NCI-H345 treated with DMSO at 0.1 percent for 48 hours (cell line): ENCODE results near the gene RNF34.
A peak's percentile ranks its signal among the peaks of the same experiment; 100 is the strongest.

Experiments
- DNase-seq: peaks from one replicate; lab custom pipeline; 2025; ENCODE audit not compliant: unreplicated experiment; lab: John Stamatoyannopoulos, UW

Gene RNF34

GRCh38 chr12:121388421-121388981 is 11.4 kb upstream of the RNF34 start:
- DNase-seq, result no peak

DNA sequence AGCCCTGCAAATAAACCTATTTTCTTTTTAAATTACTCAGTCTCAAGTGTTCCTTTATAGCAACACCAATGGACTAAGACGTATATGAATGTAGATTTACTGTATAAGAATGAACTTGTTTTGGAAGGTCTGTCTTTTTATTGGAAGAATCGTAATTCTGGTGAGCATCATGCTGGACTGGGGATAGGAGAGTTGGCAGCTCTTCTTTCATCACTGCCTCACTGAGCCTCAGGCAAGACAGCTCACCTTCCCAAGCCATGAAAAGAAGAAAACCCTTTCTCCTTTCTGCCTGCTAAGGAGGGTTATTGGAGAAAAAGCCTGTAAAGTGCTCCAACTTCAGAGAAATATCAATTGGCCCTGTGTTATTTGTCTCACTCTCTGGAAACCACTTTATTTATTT is 9.1 kb upstream of the RNF34 start:
- no peak for DNase-seq

DNA sequence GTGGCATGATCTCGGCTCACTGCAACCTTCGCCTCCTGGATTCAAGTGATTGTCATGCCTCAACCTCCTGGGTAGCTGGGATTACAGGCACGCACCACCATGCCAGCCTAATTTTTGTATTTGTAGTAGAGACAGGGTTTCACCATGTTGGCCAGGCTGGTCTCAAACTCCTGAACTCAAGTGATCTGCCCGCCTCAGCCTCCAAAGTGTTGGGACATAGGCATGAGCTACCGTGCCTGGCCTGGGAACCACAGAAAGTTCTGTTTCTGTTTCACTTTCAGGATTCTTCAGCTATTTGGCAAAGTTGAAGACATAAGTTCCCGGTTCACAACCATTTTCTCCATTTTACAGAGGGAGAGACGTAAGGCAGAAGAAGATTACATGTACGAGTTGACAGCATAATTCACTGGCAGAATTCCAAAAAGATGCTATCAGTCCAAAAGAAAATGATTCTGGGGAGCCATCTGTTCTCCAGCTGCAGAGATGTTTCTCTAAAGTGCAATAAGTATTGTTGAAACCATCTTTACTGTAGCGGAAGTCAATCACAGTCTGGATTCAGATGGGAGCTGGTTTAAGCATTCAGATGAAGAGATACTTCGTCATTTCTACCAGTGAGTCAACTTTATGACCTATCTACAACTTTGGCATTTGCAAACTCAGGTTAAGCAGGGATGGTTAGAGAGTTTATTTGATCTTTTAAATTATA is 8.1 kb upstream of the RNF34 start:
- no peak for DNase-seq

- DNase-seq, result no peak
Measured at GRCh38 chr12:121392325-121392716, 7.6 kb upstream of the RNF34 start.

DNA sequence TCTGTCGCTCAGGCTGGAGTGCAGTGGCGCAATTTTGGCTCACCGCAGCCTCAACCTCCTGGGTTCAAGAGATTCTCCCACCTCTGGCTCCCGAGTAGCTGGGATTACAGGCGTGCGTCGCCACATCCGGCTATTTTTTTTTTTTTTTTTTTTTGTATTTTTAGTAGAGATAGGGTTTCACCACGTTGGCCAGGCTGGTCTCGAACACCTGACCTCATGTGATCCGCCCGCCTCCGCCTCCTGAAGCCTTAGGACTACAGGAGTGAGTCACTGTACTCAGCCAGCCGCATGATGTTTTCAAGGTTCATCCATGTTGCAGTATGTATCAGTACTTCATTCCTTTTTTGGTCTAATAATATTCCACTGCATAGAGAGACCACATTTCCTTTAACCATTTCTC is 2.4 kb upstream of the RNF34 start:
- no peak for DNase-seq

DNA sequence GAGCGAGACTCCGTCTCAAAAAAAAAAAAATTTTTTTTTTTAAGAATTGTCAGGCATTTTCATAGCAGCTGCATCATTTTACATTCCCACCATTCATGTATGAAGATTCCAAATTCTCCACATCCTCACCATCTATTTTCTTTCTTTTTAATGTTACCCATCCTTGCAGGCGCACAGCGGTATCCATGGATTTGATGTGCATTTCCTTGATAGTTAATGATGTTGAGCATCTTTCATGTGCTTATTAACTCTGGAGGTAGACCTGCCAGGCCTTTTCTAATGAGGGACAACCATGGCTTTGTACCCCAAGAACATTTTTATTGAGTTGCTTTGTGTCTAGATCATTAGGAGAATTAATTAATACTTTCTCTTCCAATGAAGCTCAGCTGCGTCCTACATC is 1.6 kb upstream of the RNF34 start:
- DNase-seq, result no peak

- DNase-seq, result peak; percentile 24
Measured at GRCh38 chr12:121400332-121401139, 618 bp downstream of the RNF34 start.

GRCh38 chr12:121403721-121404120 is 3.8 kb downstream of the RNF34 start:
- DNase-seq, result no peak

GRCh38 chr12:121404734-121405133 is 4.8 kb downstream of the RNF34 start:
- peak; percentile 95 for DNase-seq

DNA sequence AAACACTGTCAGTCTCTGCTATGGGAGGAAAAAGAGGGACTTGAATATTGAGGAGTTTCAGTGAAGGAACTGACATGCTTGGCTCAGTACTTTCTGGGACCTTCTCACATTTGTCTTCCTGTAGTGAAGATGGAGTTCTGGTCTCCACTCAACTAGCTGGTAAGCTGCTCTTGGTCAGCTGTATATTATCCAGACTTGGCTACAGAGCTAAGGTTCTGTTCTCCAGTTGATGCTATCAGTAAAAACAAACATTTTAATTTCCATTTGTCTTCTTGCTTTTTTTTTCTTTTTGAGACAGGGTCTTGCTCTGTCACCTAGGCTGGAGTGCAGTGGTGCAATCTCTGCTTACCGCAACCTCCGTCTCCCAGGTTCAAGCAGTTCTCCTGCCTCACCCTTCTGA is 5.3 kb downstream of the RNF34 start:
- DNase-seq, result no peak

DNA sequence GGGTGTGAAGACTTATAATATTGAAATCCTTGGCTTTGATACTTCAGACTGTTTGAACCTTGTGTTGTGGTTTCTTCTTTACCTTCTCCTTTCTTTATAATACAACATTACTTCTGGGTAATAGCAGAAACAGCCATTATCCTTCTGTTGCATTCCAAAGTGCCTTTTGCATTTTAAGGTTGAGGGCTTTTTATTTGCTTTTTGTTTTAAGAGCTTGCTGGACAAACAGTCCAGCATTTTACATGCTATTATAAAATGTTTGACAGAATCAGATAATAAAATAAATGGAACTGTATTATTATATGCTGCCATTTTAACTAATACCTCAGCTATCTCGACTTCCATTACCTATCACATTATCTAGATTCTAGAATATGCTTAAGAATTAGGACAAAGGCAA is 14.0 kb downstream of the RNF34 start:
- DNase-seq, result no peak

DNA sequence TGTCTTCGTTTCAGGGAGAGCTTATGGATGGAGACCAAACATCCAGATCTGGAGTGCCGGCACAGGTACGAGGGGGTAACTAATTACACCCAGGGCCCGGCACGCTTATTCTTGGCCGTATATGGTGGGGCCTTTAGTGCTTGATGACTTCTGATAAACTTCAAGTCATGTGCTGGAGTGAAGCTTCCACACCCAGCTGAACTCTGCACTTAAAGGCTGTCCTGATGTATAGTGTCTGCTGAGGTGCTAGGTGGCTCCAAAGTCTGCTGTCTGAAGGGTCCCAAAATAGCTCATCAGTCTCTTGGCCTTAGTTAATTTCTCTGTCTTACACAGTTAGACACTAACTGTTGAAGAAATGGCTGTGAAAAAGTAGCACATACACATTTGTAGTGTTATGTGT is 17.9 kb downstream of the RNF34 start:
- DNase-seq, result no peak

DNA sequence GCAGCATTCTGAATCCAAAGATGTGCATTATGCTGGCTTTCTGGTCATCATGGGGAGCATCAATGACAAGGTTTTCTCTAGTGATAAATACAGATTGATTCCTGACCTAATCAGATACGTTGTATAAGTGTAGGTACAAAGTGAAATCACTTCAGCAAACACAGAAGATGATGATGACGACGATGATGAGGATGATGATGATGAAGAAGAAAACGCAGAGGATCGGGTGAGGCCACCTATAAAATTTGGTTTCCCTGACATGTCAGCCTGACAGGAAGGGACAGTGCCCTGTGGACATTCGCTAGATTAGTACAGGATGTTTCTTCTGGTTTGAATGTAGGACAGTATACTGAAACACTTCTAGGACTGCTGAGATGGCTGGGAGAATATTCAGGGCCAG is 20.2 kb downstream of the RNF34 start:
- DNase-seq, result no peak

DNA sequence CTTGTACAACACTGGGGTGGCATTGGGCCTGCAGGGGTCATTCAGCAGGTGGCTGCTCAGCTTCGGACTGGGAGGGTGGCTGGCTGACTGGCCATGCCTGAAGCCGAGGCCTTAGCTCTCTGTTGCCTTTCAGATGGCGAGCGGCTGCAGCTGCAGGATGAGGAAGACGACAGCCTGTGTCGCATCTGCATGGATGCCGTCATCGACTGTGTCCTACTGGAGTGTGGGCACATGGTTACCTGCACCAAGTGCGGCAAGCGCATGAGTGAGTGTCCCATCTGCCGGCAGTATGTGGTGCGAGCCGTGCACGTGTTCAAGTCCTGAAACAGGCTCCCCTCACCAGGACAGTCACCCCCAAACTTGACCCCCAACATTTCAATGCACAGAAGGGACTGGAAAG is 23.3 kb downstream of the RNF34 start:
- no peak for DNase-seq

GRCh38 chr12:121423682-121424623 is 24.0 kb downstream of the RNF34 start:
- DNase-seq, result no peak

DNA sequence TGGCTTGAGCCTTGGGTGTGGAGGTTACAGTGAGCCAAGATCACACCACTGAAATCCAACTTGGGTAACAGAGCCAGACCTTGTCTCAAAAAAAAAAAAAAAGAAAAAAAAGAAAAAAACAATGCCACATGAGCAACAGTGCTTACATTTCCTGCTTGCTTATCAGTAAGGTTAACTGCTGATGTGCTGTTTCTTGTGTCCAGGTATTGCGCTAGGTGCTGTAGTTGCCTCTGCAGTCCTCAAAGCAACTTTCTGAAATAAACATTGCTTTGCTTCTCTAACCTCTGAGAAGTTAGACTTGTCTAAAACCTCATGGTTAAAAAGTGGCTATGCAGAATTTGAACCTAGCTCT is 24.7 kb downstream of the RNF34 start:
- DNase-seq, result no peak

DNA sequence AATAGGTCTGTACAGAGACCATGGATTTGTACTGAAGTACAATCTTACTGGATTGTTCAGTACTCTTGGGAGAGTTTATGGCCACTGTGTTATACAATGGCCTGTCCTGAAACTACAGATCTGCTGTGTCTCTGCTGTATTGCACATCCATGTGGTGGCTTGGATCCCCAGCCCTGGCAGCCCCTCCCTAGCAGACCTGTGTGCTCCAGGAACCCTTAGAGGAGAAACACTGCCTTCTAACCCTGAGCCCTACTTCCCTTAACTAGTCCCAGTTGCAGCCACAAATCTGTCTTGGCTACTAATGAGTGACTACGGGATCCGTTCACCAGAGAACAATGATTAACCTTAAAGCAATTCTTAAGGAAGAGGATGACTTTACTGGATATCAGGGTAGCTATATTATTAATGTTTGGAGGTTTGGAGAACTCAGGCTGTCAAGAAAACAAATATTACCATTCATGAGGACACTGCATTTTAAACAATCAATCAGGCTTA is 27.7 kb downstream of the RNF34 start:
- DNase-seq, result no peak

DNA sequence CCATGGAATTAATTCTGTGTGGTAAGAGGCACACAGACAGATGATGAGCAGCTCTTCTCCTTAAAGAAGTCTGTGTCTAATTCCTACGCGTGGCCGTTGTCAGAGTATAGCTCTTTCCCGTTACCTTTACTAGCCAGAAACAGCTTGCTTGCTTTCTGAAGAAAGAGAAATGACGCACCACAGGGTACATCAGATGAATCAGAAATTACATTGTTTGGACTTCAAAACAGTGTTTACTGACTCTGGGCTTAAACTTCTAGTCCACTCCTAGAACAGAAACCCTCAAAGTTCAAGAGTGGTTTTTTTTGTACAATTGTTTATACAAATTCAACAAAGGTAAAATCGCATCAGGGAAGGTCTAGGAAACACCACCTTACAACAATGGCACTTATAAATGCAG is 29.0 kb downstream of the RNF34 start:
- DNase-seq, result no peak

DNA sequence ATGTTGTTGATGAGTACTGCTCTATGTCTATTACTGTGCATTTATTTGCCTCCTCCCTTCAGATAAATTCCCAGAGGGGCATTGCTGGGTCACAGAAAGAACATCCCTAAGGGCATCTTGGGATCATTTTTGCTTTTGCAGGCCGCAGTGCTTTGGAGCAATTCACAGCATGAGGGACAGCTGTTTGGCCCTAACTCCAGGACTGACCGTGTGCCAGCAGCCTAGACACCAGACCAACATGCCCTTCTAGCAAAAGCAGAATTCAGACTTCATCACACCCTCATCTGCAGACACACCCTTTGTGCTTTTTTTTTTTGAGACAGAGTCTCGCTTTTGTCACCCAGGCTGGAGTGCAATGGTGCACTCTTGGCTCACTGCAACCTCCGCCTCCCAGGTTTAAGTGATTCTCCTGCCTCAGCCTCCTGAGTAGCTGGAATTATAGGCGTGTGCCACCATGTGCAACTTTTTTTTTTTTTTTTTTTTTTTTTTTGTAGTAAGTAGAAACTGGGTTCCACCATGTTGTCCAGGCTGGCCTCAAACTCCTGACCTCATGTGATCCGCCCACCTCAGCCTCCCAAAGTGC is 31.0 kb downstream of the RNF34 start:
- DNase-seq, result no peak

GRCh38 chr12:121432740-121433480 is 33.0 kb downstream of the RNF34 start:
- DNase-seq, result no peak
